ENCODE results near the gene NUP205. TPM values are rescaled to one million over a fixed set of nuclear protein-coding genes. Genes with fewer than 3 reads are reported as not detected.

NUP205 gene
- total and polyA plus RNA-seq, 2 of the 13 experiments (the other 11 are each of a cell fraction or from before 2014, with no cell fraction given), result 46.2 to 87.2 TPM

- TF ChIP-seq SNRNP70 (IDR thresholded peaks at IDR 0.05; ENCODE audit: low read depth, low read length), result no peak
- TF ChIP-seq SIN3B (IDR thresholded peaks at IDR 0.05; ENCODE audit: low read length), result peak; percentile 85
- peak; percentile 70; the same call in 1 of the 2 replicates for TF ChIP-seq ZNF776 (CRISPR knock-in tag; IDR thresholded peaks at IDR 0.05)
- TF ChIP-seq TMF1 (CRISPR knock-in tag; IDR thresholded peaks at IDR 0.05; ENCODE audit: low read depth), result peak; percentile 40; the same call in 1 of the 2 replicates
- TF ChIP-seq CHCHD3 (CRISPR knock-in tag; IDR thresholded peaks at IDR 0.05), result no peak
- no peak for TF ChIP-seq TERF1 (CRISPR knock-in tag; IDR thresholded peaks at IDR 0.05)
- TF ChIP-seq BCLAF1 (IDR thresholded peaks at IDR 0.05), result no peak
- TF ChIP-seq ZKSCAN5 (CRISPR knock-in tag; IDR thresholded peaks at IDR 0.05), result no peak
- TF ChIP-seq POLR2G (IDR thresholded peaks at IDR 0.05; ENCODE audit: low read depth, low read length), result peak; percentile 89
- peak; percentile 78; the same call in 2 of the 3 replicates for TF ChIP-seq MXI1 (IDR thresholded peaks at IDR 0.05; ENCODE audit: borderline replicate concordance, low read depth, low read length)
- TF ChIP-seq ZNF510 (CRISPR knock-in tag; IDR thresholded peaks at IDR 0.05; ENCODE audit: low read depth), result peak; percentile 83
- no peak for TF ChIP-seq ZNF839 (CRISPR knock-in tag; IDR thresholded peaks at IDR 0.05; ENCODE audit: borderline replicate concordance)
- peak; percentile 62; the same call in 1 of the 2 replicates for TF ChIP-seq ZNF234 (CRISPR knock-in tag; conservative IDR thresholded peaks at IDR 0.05)
- peak; percentile 26 for TF ChIP-seq AFF4 (CRISPR knock-in tag; IDR thresholded peaks at IDR 0.05)
- peak; percentile 81 for TF ChIP-seq MYPOP (CRISPR knock-in tag; IDR thresholded peaks at IDR 0.05)
- TF ChIP-seq NR2F1 (CRISPR knock-in tag; IDR thresholded peaks at IDR 0.05), result 0 out of 4 replicates have a peak, but pooled peaks of 1 of the 2 experiments have one; percentile 10
- peak; percentile 46; the same call in 1 of the 2 replicates for TF ChIP-seq NR2F2 (IDR thresholded peaks at IDR 0.05; ENCODE audit: borderline replicate concordance, low read depth)
- TF ChIP-seq AHR (CRISPR knock-in tag; IDR thresholded peaks at IDR 0.05), result peak; percentile 81
- TF ChIP-seq ZNF383 (CRISPR knock-in tag; IDR thresholded peaks at IDR 0.05; ENCODE audit: borderline replicate concordance), result peak; percentile 90; the same call in 1 of the 2 replicates
- TF ChIP-seq HNRNPL (IDR thresholded peaks at IDR 0.05; ENCODE audit: low read depth, low read length), result no peak
Observed at GRCh38 chr7:135557455-135558336, at the start of gene NUP205 (continued).

Measured in HepG2 (cell line).